SIG-M5 (cell line): ENCODE data around the gene ATOH8.

Experiments
- DNase-seq: peaks from one replicate; lab custom pipeline; 2025; lab: John Stamatoyannopoulos, UW

ATOH8 gene

GRCh38 chr2:85754313-85755095 is 713 bp downstream of the ATOH8 start:
- DNase-seq = no peak

GRCh38 chr2:85755122-85756027 is 1.6 kb downstream of the ATOH8 start:
- no peak for DNase-seq

- DNase-seq = no peak
Measured at GRCh38 chr2:85756195-85756594, 2.4 kb downstream of the ATOH8 start.

GRCh38 chr2:85756822-85757435 is 3.1 kb downstream of the ATOH8 start:
- no peak for DNase-seq

- no peak for DNase-seq
Measured at GRCh38 chr2:85757860-85758259, 4.1 kb downstream of the ATOH8 start.

- no peak for DNase-seq
Measured at GRCh38 chr2:85758361-85759256, 4.8 kb downstream of the ATOH8 start.

- DNase-seq = no peak
Measured at GRCh38 chr2:85759257-85759613, 5.4 kb downstream of the ATOH8 start.

GRCh38 chr2:85760371-85760770 is 6.6 kb downstream of the ATOH8 start:
- DNase-seq = no peak

GRCh38 chr2:85760872-85761271 is 7.1 kb downstream of the ATOH8 start:
- no peak for DNase-seq

- no peak for DNase-seq
Measured at GRCh38 chr2:85761512-85761944, 7.7 kb downstream of the ATOH8 start.

GRCh38 chr2:85761946-85762345 is 8.2 kb downstream of the ATOH8 start:
- DNase-seq = no peak

- DNase-seq = no peak
Measured at GRCh38 chr2:85763132-85763531, 9.3 kb downstream of the ATOH8 start.

GRCh38 chr2:85763831-85764230 is 10.0 kb downstream of the ATOH8 start:
- DNase-seq = no peak

- no peak for DNase-seq
Measured at GRCh38 chr2:85765081-85765731, 11.4 kb downstream of the ATOH8 start.

GRCh38 chr2:85766229-85766628 is 12.4 kb downstream of the ATOH8 start:
- DNase-seq = no peak

- DNase-seq = no peak
Measured at GRCh38 chr2:85767803-85768665, 14.2 kb downstream of the ATOH8 start.

- no peak for DNase-seq
Measured at GRCh38 chr2:85768713-85769112, 14.9 kb downstream of the ATOH8 start.

- DNase-seq = no peak
Measured at GRCh38 chr2:85769236-85769982, 15.6 kb downstream of the ATOH8 start.

GRCh38 chr2:85769983-85770362 is 16.2 kb downstream of the ATOH8 start:
- DNase-seq = no peak
